Keratinocyte (primary cell): ENCODE data around the gene HAT1. TPM values are rescaled to one million over a fixed set of nuclear protein-coding genes. Genes with fewer than 3 reads are reported as not detected.

Source experiments
- DNase-seq: peaks from one replicate; pipeline ENCODE4 v3.0.0-alpha.2; 2011; ENCODE audit warnings: low read depth, missing footprints, low spot score
- FAIRE-seq: peaks from 2 replicates; lab custom pipeline; 2011; peaks lifted over from hg19 to GRCh38; lab: Jason Lieb, UNC
- H2AFZ ChIP-seq: 2 replicates; pipeline ENCODE4 v1.6.0; 2012; ENCODE audit warnings: low read length, control low read depth, inconsistent platforms; ENCODE audit not compliant: control insufficient read depth
- H3K27ac ChIP-seq: 2 replicates; pipeline ENCODE4 v1.5.1; 2011; ENCODE audit warnings: low read length; ENCODE audit not compliant: control insufficient read depth, insufficient read depth
- H3K27me3 ChIP-seq: 3 replicates; pipeline ENCODE4 v1.6.0; 2011; ENCODE audit warnings: low read length; ENCODE audit not compliant: control insufficient read depth, insufficient read depth; ENCODE audit errors: extremely low read depth
- H3K36me3 ChIP-seq, 2 experiments: 2 replicates in 1 of 2; 3 replicates in 1 of 2; pipeline ENCODE4 v1.5.1; 2011; ENCODE audit warnings: low read length in 2 of 2, mild to moderate bottlenecking in 1 of 2; ENCODE audit not compliant: control insufficient read depth in 2 of 2, insufficient read depth in 2 of 2; ENCODE audit errors: extremely low read depth in 1 of 2
- H3K4me1 ChIP-seq: 3 replicates; pipeline ENCODE4 v1.5.1; 2011; ENCODE audit warnings: low read length; ENCODE audit not compliant: control insufficient read depth, insufficient read depth; ENCODE audit errors: extremely low read depth
- H3K4me2 ChIP-seq: 3 replicates; pipeline ENCODE4 v1.6.0; 2011; ENCODE audit warnings: low read depth, low read length; ENCODE audit not compliant: control insufficient read depth, insufficient read depth; ENCODE audit errors: extremely low read depth
- H3K4me3 ChIP-seq, 3 experiments: fragments of 200-600 bp in 1 of 3; sonication (generic) in 1 of 3; 2 replicates in 2 of 3; 3 replicates in 1 of 3; pipeline ENCODE4 v1.5.1; 2011 to 2016; ENCODE audit warnings: low read length in 3 of 3, mild to moderate bottlenecking in 3 of 3, control low read depth in 2 of 3, inconsistent platforms in 1 of 3, low read depth in 1 of 3, mixed read lengths in 1 of 3, mixed run types in 1 of 3, moderate library complexity in 1 of 3; ENCODE audit not compliant: control insufficient read depth in 2 of 3, insufficient read depth in 2 of 3; ENCODE audit errors: extremely low read depth in 1 of 3
- H3K79me2 ChIP-seq: 2 replicates; pipeline ENCODE4 v1.6.0; 2012; ENCODE audit warnings: low read length; ENCODE audit not compliant: control insufficient read depth, insufficient read depth
- H3K9ac ChIP-seq: 3 replicates; pipeline ENCODE4 v1.6.0; 2011; ENCODE audit warnings: low read length; ENCODE audit not compliant: control insufficient read depth, insufficient read depth; ENCODE audit errors: extremely low read depth
- H3K9me1 ChIP-seq: 3 replicates; pipeline ENCODE4 v1.6.0; 2011; ENCODE audit warnings: low read length; ENCODE audit not compliant: control insufficient read depth, insufficient read depth; ENCODE audit errors: extremely low read depth
- H3K9me3 ChIP-seq: 2 replicates; pipeline ENCODE4 v1.5.1; 2012; ENCODE audit warnings: low read depth, low read length; ENCODE audit not compliant: control insufficient read depth
- H4K20me1 ChIP-seq: 3 replicates; pipeline ENCODE4 v1.6.0; 2011; ENCODE audit warnings: low read length; ENCODE audit not compliant: control insufficient read depth, insufficient read depth; ENCODE audit errors: extremely low read depth
- CTCF ChIP-seq, 3 experiments: IDR thresholded peaks in 1 of 3; conservative IDR thresholded peaks in 1 of 3; optimal IDR thresholded peaks in 1 of 3; 2 replicates in 2 of 3; 3 replicates in 1 of 3; pipeline versions ENCODE3 to v1.5.1; 2011; ENCODE audit warnings: low read length in 3 of 3, mild to moderate bottlenecking in 3 of 3, moderate library complexity in 2 of 3, control low read depth in 1 of 3, inconsistent platforms in 1 of 3; ENCODE audit not compliant: insufficient read depth in 2 of 3; ENCODE audit errors: extremely low read depth in 1 of 3
- EZH2 ChIP-seq: IDR thresholded peaks from one replicate; pipeline ENCODE4 v1.6.1; 2012; ENCODE audit warnings: inconsistent platforms, mild to moderate bottlenecking, low read length, moderate library complexity
- dilution Hi-C: fragments of 300-500 bp; cut with MboI; formaldehyde crosslinking; loops from one replicate; pipeline ENCODE4 v1.7.0; 2020; ENCODE audit warnings: low sequenced_read_pairs; ENCODE audit not compliant: extremely low pct_ligation_motif_present
- polyA plus RNA-seq, 5 experiments: library from polyadenylated mRNA; depleted of rRNA in 3 of 5; stranded (reverse) in 3 of 5; stranded (forward) in 1 of 5; unstranded in 1 of 5; fragments of >200 nt; gene quantifications; 1 replicate in 1 of 5; 2 replicates in 3 of 5; 3 replicates in 1 of 5; pipeline versions ENCODE4 v1.2.1 to v1.2.3, GENCODE V29; 2011 to 2012; ENCODE audit warnings: missing spikeins in 2 of 5, low read depth in 1 of 5, low replicate concordance in 1 of 5

The HAT1 gene
- polyA plus RNA-seq, 1 donor (not counting 4 experiments of a cell fraction or from before 2014, with no cell fraction given) = 91.2 TPM

- TF ChIP-seq EZH2 (no peak), CTCF (optimal IDR thresholded peaks at IDR 0.05 in 1 of 3, IDR thresholded peaks at IDR 0.05 in 1 of 3, conservative IDR thresholded peaks at IDR 0.05 in 1 of 3; ENCODE audit: extremely low read depth in 1 of 3, insufficient read depth in 2 of 3, low read length in 3 of 3) (no peak)
- H4K20me1 ChIP-seq = no peaks in the 10 kb centered on the region
- H3K9me1 ChIP-seq = no peaks in the 10 kb centered on the region
- H3K27ac ChIP-seq = no peak overlapping the region
- H3K27me3 ChIP-seq = no peaks in the 10 kb centered on the region
- no peak overlapping the region for H2AFZ ChIP-seq
- no peak overlapping the region for H3K4me2 ChIP-seq
- H3K4me3 ChIP-seq = no peak overlapping the region
- DNase-seq (no peak), FAIRE-seq (peak; percentile 5)
- no peaks in the 10 kb centered on the region for H3K36me3 ChIP-seq
- H3K9me3 ChIP-seq = no peaks in the 10 kb centered on the region
- no peak overlapping the region for H3K9ac ChIP-seq
- H3K79me2 ChIP-seq = no peaks in the 10 kb centered on the region
- H3K4me1 ChIP-seq = peaks cover 15% of the 10 kb centered on the region
- dilution Hi-C loops = no loop called here
These were observed 87.6 kb downstream of the HAT1 start for GRCh38 chr2:172009823-172010222.

GRCh38 chr2:172011812-172012575, 89.7 kb downstream of the HAT1 start:
- Histone ChIP-seq H3K27me3 (no peaks in the 10 kb centered on the region), H3K4me3 (no peak overlapping the region), H3K27ac (no peak overlapping the region), H3K9me3 (no peaks in the 10 kb centered on the region), H3K9me1 (no peaks in the 10 kb centered on the region), H3K4me1 (peaks cover 15% of the 10 kb centered on the region), H3K9ac (no peak overlapping the region), H3K4me2 (no peak overlapping the region), H3K79me2 (no peaks in the 10 kb centered on the region), H3K36me3 (no peaks in the 10 kb centered on the region), H2AFZ (no peak overlapping the region), H4K20me1 (no peaks in the 10 kb centered on the region)
- no peak for TF ChIP-seq EZH2
- TF ChIP-seq CTCF (optimal IDR thresholded peaks at IDR 0.05 in 1 of 3, IDR thresholded peaks at IDR 0.05 in 1 of 3, conservative IDR thresholded peaks at IDR 0.05 in 1 of 3; ENCODE audit: extremely low read depth in 1 of 3, insufficient read depth in 2 of 3, low read length in 3 of 3) = no peak
- DNase-seq (no peak), FAIRE-seq (no peak)
- dilution Hi-C loops = no loop called here
